ENCODE data around the gene GRM7. TPM values are rescaled to one million over a fixed set of nuclear protein-coding genes. Genes with fewer than 3 reads are reported as not detected.

Gene GRM7
- total RNA-seq, 4 donors from 2014 or later: 0.40 TPM; not detected in 3

GRCh38 chr3:7646851-7647250 is 785.9 kb downstream of the GRM7 start:
- Histone ChIP-seq H3K27ac (no peak overlapping the region), H3K4me1 (peaks cover 0 to 11% (median 0%) of the 10 kb centered on the region in 4 donors), H3K27me3 (no peaks in the 10 kb centered on the region), H3K9me3 (no peaks in the 10 kb centered on the region), H3K36me3 (no peaks in the 10 kb centered on the region), H3K4me3 (no peak overlapping the region)
- no peak for DNase-seq
- TF ChIP-seq POLR2A (IDR thresholded peaks at IDR 0.05): no peak
- no peak for TF ChIP-seq CTCF (IDR thresholded peaks at IDR 0.05)

GRCh38 chr3:7650466-7650865 is 789.6 kb downstream of the GRM7 start:
- TF ChIP-seq CTCF (IDR thresholded peaks at IDR 0.05): no peak
- no peak for TF ChIP-seq POLR2A (IDR thresholded peaks at IDR 0.05)
- Histone ChIP-seq H3K4me1 (peaks cover 0 to 11% (median 0%) of the 10 kb centered on the region in 4 donors), H3K4me3 (no peak overlapping the region), H3K27ac (no peak overlapping the region), H3K9me3 (no peaks in the 10 kb centered on the region), H3K27me3 (no peaks in the 10 kb centered on the region), H3K36me3 (no peaks in the 10 kb centered on the region)
- no peak for DNase-seq

GRCh38 chr3:7651274-7651673 is 790.4 kb downstream of the GRM7 start:
- H3K4me1 ChIP-seq: peaks cover 0 to 11% (median 0%) of the 10 kb centered on the region in 4 donors
- TF ChIP-seq POLR2A (IDR thresholded peaks at IDR 0.05) (no peak), CTCF (IDR thresholded peaks at IDR 0.05) (no peak)
- H3K4me3 ChIP-seq: no peak overlapping the region
- no peaks in the 10 kb centered on the region for H3K36me3 ChIP-seq
- H3K9me3 ChIP-seq: no peaks in the 10 kb centered on the region
- H3K27me3 ChIP-seq: no peaks in the 10 kb centered on the region
- H3K27ac ChIP-seq: no peak overlapping the region
- DNase-seq: no peak

GRCh38 chr3:7657214-7658112 is 796.5 kb downstream of the GRM7 start:
- Histone ChIP-seq H3K27me3 (no peaks in the 10 kb centered on the region), H3K4me1 (no peaks in the 10 kb centered on the region), H3K27ac (no peak overlapping the region), H3K9me3 (no peaks in the 10 kb centered on the region), H3K36me3 (no peaks in the 10 kb centered on the region), H3K4me3 (no peak overlapping the region)
- TF ChIP-seq POLR2A (IDR thresholded peaks at IDR 0.05): no peak
- no peak for TF ChIP-seq CTCF (IDR thresholded peaks at IDR 0.05)
- DNase-seq: no peak

GRCh38 chr3:7658294-7658693 is 797.4 kb downstream of the GRM7 start:
- no peak for DNase-seq

More at GRCh38 chr3:7658294-7658693, 797.4 kb downstream of the GRM7 start:
- no peaks in the 10 kb centered on the region for H3K4me1 ChIP-seq
- H3K36me3 ChIP-seq: no peaks in the 10 kb centered on the region
- TF ChIP-seq CTCF (IDR thresholded peaks at IDR 0.05): no peak
- no peak for TF ChIP-seq POLR2A (IDR thresholded peaks at IDR 0.05)
- no peaks in the 10 kb centered on the region for H3K27me3 ChIP-seq
- H3K27ac ChIP-seq: no peak overlapping the region
- H3K4me3 ChIP-seq: no peak overlapping the region
- no peaks in the 10 kb centered on the region for H3K9me3 ChIP-seq
